H9 (cell line): ENCODE results near the gene CDKAL1. TPM values are rescaled to one million over a fixed set of nuclear protein-coding genes. Genes with fewer than 3 reads are reported as not detected.

ENCODE experiments used
- DNase-seq: peaks from one replicate; pipeline ENCODE4 v3.0.0-alpha.2; 2017
- H2AFZ ChIP-seq: one replicate; pipeline ENCODE4 v1.6.1; 2013; ENCODE audit warnings: mild to moderate bottlenecking, low read length, control low read depth, moderate library complexity
- H2AK5ac ChIP-seq: 2 replicates; pipeline ENCODE4 v1.6.1; 2013; ENCODE audit warnings: low read length, control low read depth, mixed read lengths; ENCODE audit not compliant: insufficient read length
- H2BK120ac ChIP-seq: one replicate; pipeline ENCODE4 v1.6.1; 2013; ENCODE audit warnings: low read depth, mild to moderate bottlenecking, low read length, control low read depth, inconsistent platforms; ENCODE audit not compliant: poor library complexity, severe bottlenecking
- H2BK12ac ChIP-seq: 2 replicates; pipeline ENCODE4 v1.6.1; 2013; ENCODE audit warnings: low read length, control low read depth, mixed read lengths, low read depth; ENCODE audit not compliant: insufficient read length
- H2BK15ac ChIP-seq: 2 replicates; pipeline ENCODE4 v1.6.1; 2013; ENCODE audit warnings: low read depth, low read length, control low read depth
- H2BK20ac ChIP-seq: one replicate; pipeline ENCODE4 v1.6.1; 2013; ENCODE audit warnings: low read depth, mild to moderate bottlenecking, low read length, control low read depth, inconsistent platforms; ENCODE audit not compliant: poor library complexity, severe bottlenecking
- H2BK5ac ChIP-seq: 2 replicates; pipeline ENCODE4 v1.6.1; 2013; ENCODE audit warnings: low read length, control low read depth, mixed read lengths; ENCODE audit not compliant: insufficient read length
- H3K14ac ChIP-seq: 2 replicates; pipeline ENCODE4 v1.6.1; 2013; ENCODE audit warnings: low read length, control low read depth; ENCODE audit not compliant: insufficient read depth
- H3K18ac ChIP-seq: 2 replicates; pipeline ENCODE4 v1.6.1; 2013; ENCODE audit warnings: low read depth, mild to moderate bottlenecking, mixed read lengths, low read length, control low read depth; ENCODE audit not compliant: insufficient read length
- H3K23ac ChIP-seq: 2 replicates; pipeline ENCODE4 v1.6.1; 2013; ENCODE audit warnings: low read length, control low read depth, mixed read lengths, low read depth; ENCODE audit not compliant: insufficient read length
- H3K23me2 ChIP-seq: 2 replicates; pipeline ENCODE4 v1.6.1; 2013; ENCODE audit warnings: low read depth, mild to moderate bottlenecking, mixed read lengths, low read length, control low read depth; ENCODE audit not compliant: insufficient read length, poor library complexity, severe bottlenecking
- H3K27ac ChIP-seq: 2 replicates; pipeline ENCODE4 v1.5.1; 2013; ENCODE audit warnings: low read length, control low read depth, mixed read lengths, low read depth; ENCODE audit not compliant: insufficient read length
- H3K27me3 ChIP-seq: 2 replicates; pipeline ENCODE4 v1.6.1; 2013; ENCODE audit warnings: low read length, control low read depth, inconsistent platforms; ENCODE audit not compliant: insufficient read depth
- H3K4ac ChIP-seq: 2 replicates; pipeline ENCODE4 v1.6.1; 2013; ENCODE audit warnings: low read depth, mild to moderate bottlenecking, control low read depth, inconsistent platforms, low read length, moderate library complexity
- H3K4me1 ChIP-seq: 2 replicates; pipeline ENCODE4 v1.6.1; 2013; ENCODE audit warnings: low read length, control low read depth, inconsistent platforms; ENCODE audit not compliant: insufficient read depth
- H3K4me2 ChIP-seq: 2 replicates; pipeline ENCODE4 v1.6.1; 2013; ENCODE audit warnings: low read length, control low read depth, mixed read lengths; ENCODE audit not compliant: insufficient read length, insufficient read depth
- H3K56ac ChIP-seq: 2 replicates; pipeline ENCODE4 v1.6.1; 2013; ENCODE audit warnings: low read depth, mild to moderate bottlenecking, mixed read lengths, low read length, control low read depth; ENCODE audit not compliant: insufficient read length
- H3K79me1 ChIP-seq: 2 replicates; pipeline ENCODE4 v1.6.1; 2013; ENCODE audit warnings: low read depth, mild to moderate bottlenecking, moderate library complexity, low read length, control low read depth, inconsistent platforms; ENCODE audit not compliant: insufficient read depth, poor library complexity, severe bottlenecking
- H3K79me2 ChIP-seq: 2 replicates; pipeline ENCODE4 v1.6.1; 2013; ENCODE audit warnings: low read length, control low read depth, inconsistent platforms; ENCODE audit not compliant: insufficient read depth
- H3K9ac ChIP-seq: 2 replicates; pipeline ENCODE4 v1.6.1; 2013; ENCODE audit warnings: low read length, control low read depth, mixed read lengths; ENCODE audit not compliant: insufficient read length; ENCODE audit errors: extremely low read depth
- H3K9me3 ChIP-seq: one replicate; pipeline ENCODE4 v1.6.1; 2013; ENCODE audit warnings: low read depth, low read length, inconsistent platforms; ENCODE audit not compliant: control insufficient read depth
- H3T11ph ChIP-seq: one replicate; pipeline ENCODE4 v1.6.1; 2013; ENCODE audit warnings: mild to moderate bottlenecking, low read length, control low read depth, inconsistent platforms
- H4K20me1 ChIP-seq: one replicate; pipeline ENCODE4 v1.6.1; 2013; ENCODE audit not compliant: control insufficient read depth, insufficient read length, insufficient read depth
- H4K5ac ChIP-seq: 2 replicates; pipeline ENCODE4 v1.6.1; 2013; ENCODE audit warnings: low read depth, mild to moderate bottlenecking, mixed read lengths, low read length, control low read depth; ENCODE audit not compliant: insufficient read length
- H4K8ac ChIP-seq: replicated peaks from 2 replicates; pipeline ENCODE4 v1.6.1; 2013; ENCODE audit warnings: low read length, control low read depth, mixed read lengths, low read depth; ENCODE audit not compliant: insufficient read length
- H4K91ac ChIP-seq: 2 replicates; pipeline ENCODE4 v1.6.1; 2013; ENCODE audit warnings: low read depth, mild to moderate bottlenecking, moderate library complexity, mixed read lengths, low read length, control low read depth; ENCODE audit not compliant: insufficient read length
- H3K27ac Mint-ChIP-seq, 3 experiments: 2 replicates in 2 of 3; 3 replicates in 1 of 3; pipeline ENCODE4 v1.8.0; 2020 to 2021; ENCODE audit warnings: mixed read lengths in 3 of 3, mild to moderate bottlenecking in 1 of 3, moderate library complexity in 1 of 3
- H3K27me3 Mint-ChIP-seq: 2 replicates; pipeline ENCODE4 v1.8.0; 2021; ENCODE audit warnings: low read depth, mild to moderate bottlenecking, moderate library complexity, mixed read lengths
- H3K36me3 Mint-ChIP-seq, 3 experiments: 2 replicates in 2 of 3; 3 replicates in 1 of 3; pipeline ENCODE4 v1.8.0; 2020 to 2021; ENCODE audit warnings: low read depth in 3 of 3, mixed read lengths in 3 of 3; ENCODE audit not compliant: insufficient read depth in 1 of 3
- H3K4me1 Mint-ChIP-seq, 2 experiments: 2 replicates each; pipeline ENCODE4 v1.8.0; 2020; ENCODE audit warnings: mixed read lengths in 2 of 2
- H3K4me3 Mint-ChIP-seq, 2 experiments: 2 replicates in 1 of 2; 3 replicates in 1 of 2; pipeline ENCODE4 v1.8.0; 2020 to 2021; ENCODE audit warnings: mild to moderate bottlenecking in 2 of 2, mixed read lengths in 2 of 2, moderate library complexity in 1 of 2
- H3K9me3 Mint-ChIP-seq, 2 experiments: 2 replicates in 1 of 2; 3 replicates in 1 of 2; pipeline ENCODE4 v1.8.0; 2020; ENCODE audit warnings: mild to moderate bottlenecking in 2 of 2, mixed read lengths in 2 of 2, moderate library complexity in 1 of 2
- CTCF ChIP-seq: fragments of 200-600 bp; sonication (generic); conservative IDR thresholded peaks from 3 replicates; pipeline ENCODE4 v1.8.0; 2021; ENCODE audit warnings: antibody characterized with exemption, mild to moderate bottlenecking
- WGBS: extraction: QIAGEN DNeasy Blood & Tissue Kit; methylation state at CpG from one replicate; pipeline ENCODE4 v1.1.7; 2013; ENCODE audit warnings: missing lambda C conversion rate, low lambda C conversion rate, mixed read lengths; ENCODE audit not compliant: insufficient read length; ENCODE audit errors: extremely low coverage; 5-methylcytosine and 5-hydroxymethylcytosine counted together
- total RNA-seq: library from RNA; stranded (reverse); gene quantifications from 2 replicates; pipeline ENCODE4 v1.2.1, GENCODE V29; 2021

The CDKAL1 gene
- total RNA-seq, 1 experiment from 2014 or later, result 23.0 TPM

- no peak overlapping the region for H2AFZ ChIP-seq
- no peak overlapping the region for H3K9ac ChIP-seq
- H2BK15ac ChIP-seq, result no peak overlapping the region
- no peaks in the 10 kb centered on the region for H3K9me3 ChIP-seq
- H3K79me1 ChIP-seq, result no peaks in the 10 kb centered on the region
- peaks cover 0 to 13% (median 8%) of the 10 kb centered on the region in 3 experiments; a peak in 6 of 7 replicates for H3K36me3 Mint-ChIP-seq
- no peak overlapping the region for H2BK5ac ChIP-seq
- no peak overlapping the region for H3K14ac ChIP-seq
- no peak for DNase-seq
- no peak overlapping the region for H2BK12ac ChIP-seq
- H4K20me1 ChIP-seq, result no peaks in the 10 kb centered on the region
- no peak overlapping the region for H4K91ac ChIP-seq
- WGBS, result no CpG with 5 or more reads among the region's 2 CpGs
- no peak overlapping the region for H2BK120ac ChIP-seq
- no peaks in the 10 kb centered on the region for H3K79me2 ChIP-seq
- no peak for TF ChIP-seq CTCF
- no peak overlapping the region for H4K8ac ChIP-seq
- H3K18ac ChIP-seq, result no peak overlapping the region
- no peaks in the 10 kb centered on the region for H3K27me3 Mint-ChIP-seq
- no peak overlapping the region for H3T11ph ChIP-seq
- no peak overlapping the region for H2BK20ac ChIP-seq
- H4K5ac ChIP-seq, result no peak overlapping the region
- no peaks in the 10 kb centered on the region for H3K27me3 ChIP-seq
- H3K4me1 Mint-ChIP-seq, result no peaks in the 10 kb centered on the region; a peak in 1 of 4 replicates
- no peak overlapping the region for H3K23ac ChIP-seq
- H3K4ac ChIP-seq, result no peak overlapping the region
- H3K9me3 Mint-ChIP-seq, result no peaks in the 10 kb centered on the region
- no peak overlapping the region for H3K27ac ChIP-seq
- no peak overlapping the region for H2AK5ac ChIP-seq
- H3K4me2 ChIP-seq, result no peak overlapping the region
- H3K56ac ChIP-seq, result no peak overlapping the region
- H3K4me1 ChIP-seq, result no peaks in the 10 kb centered on the region
- no peak overlapping the region for H3K27ac Mint-ChIP-seq
- H3K4me3 Mint-ChIP-seq, result no peak overlapping the region
- no peaks in the 10 kb centered on the region for H3K23me2 ChIP-seq
Measured at GRCh38 chr6:20741490-20741889, 207.2 kb downstream of the CDKAL1 start.
